Measurements from ENCODE around the gene CABYR. TPM values are rescaled to one million over a fixed set of nuclear protein-coding genes. Genes with fewer than 3 reads are reported as not detected.

The CABYR gene
- total RNA-seq, 4 donors from 2014 or later = 1.7 to 6.7 (median 3.3) TPM

DNA sequence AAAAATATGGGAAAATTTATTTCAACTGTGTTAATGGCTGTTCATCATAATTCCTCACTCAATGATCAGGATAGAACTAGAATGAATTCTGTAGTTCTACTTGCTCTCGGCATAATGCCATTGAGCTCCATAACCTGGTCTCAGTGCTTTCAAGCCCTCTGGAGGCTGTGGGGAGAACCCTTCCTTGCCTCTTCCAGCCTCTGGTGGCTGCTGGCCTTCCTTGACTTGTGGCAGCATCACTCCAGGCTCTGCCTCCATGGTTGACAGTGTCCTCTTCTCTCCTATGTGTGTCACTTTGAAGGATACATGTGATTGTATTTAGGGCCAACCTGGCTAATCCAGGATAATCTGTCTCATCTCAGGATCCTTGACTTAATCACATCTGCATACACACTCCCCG, 26.9 kb upstream of the CABYR start:
- no peaks in the 10 kb centered on the region for H3K27me3 ChIP-seq
- TF ChIP-seq EP300 (IDR thresholded peaks at IDR 0.05) = no peak
- TF ChIP-seq, protein P1, sequence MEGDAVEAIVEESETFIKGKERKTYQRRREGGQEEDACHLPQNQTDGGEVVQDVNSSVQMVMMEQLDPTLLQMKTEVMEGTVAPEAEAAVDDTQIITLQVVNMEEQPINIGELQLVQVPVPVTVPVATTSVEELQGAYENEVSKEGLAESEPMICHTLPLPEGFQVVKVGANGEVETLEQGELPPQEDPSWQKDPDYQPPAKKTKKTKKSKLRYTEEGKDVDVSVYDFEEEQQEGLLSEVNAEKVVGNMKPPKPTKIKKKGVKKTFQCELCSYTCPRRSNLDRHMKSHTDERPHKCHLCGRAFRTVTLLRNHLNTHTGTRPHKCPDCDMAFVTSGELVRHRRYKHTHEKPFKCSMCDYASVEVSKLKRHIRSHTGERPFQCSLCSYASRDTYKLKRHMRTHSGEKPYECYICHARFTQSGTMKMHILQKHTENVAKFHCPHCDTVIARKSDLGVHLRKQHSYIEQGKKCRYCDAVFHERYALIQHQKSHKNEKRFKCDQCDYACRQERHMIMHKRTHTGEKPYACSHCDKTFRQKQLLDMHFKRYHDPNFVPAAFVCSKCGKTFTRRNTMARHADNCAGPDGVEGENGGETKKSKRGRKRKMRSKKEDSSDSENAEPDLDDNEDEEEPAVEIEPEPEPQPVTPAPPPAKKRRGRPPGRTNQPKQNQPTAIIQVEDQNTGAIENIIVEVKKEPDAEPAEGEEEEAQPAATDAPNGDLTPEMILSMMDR (IDR thresholded peaks at IDR 0.05) = no peak
- no peak for TF ChIP-seq POLR2AphosphoS5 (IDR thresholded peaks at IDR 0.05)
- no peak for TF ChIP-seq POLR2A (IDR thresholded peaks at IDR 0.05)
- H3K27ac ChIP-seq = no peak overlapping the region
- peaks cover 0 to 32% of the 10 kb centered on the region in 2 donors for H3K36me3 ChIP-seq
- no peak for ATAC-seq
- no peaks in the 10 kb centered on the region for H3K4me1 ChIP-seq
- H3K9me3 ChIP-seq = no peaks in the 10 kb centered on the region
- H3K4me3 ChIP-seq = no peak overlapping the region
- WGBS, 2 donors (ENCODE audit: low coverage in 1 of 2) = 77 to 100% methylated on average over 2 of the region's 2 CpGs

DNA sequence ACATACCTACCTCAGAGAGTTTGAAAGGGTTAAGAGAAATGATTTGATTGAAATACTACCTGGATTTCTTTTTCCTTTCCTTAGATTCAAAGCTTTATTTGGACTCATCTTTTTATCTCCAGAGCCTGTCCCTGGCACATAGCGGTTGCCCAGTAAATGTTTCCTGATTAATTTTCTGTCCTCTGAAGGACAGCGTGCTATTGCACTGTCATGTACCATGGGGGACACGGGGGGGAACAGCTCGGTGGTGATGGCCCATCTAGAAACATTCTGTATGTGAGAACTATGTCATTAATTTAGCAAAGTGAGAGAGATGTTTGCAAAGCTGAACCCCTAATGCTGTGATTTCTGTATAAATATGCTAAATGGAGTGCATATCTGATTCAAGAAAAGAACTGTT, 26.4 kb upstream of the CABYR start:
- Histone ChIP-seq H3K27ac (no peak overlapping the region), H3K9me3 (no peaks in the 10 kb centered on the region), H3K27me3 (no peaks in the 10 kb centered on the region), H3K36me3 (peaks cover 0 to 36% of the 10 kb centered on the region in 2 donors), H3K4me3 (no peak overlapping the region), H3K4me1 (no peaks in the 10 kb centered on the region)
- no peak for ATAC-seq
- TF ChIP-seq POLR2A (IDR thresholded peaks at IDR 0.05) = no peak
- no peak for TF ChIP-seq EP300 (IDR thresholded peaks at IDR 0.05)
- TF ChIP-seq, protein P1 (IDR thresholded peaks at IDR 0.05) = no peak
- no peak for TF ChIP-seq POLR2AphosphoS5 (IDR thresholded peaks at IDR 0.05)
- WGBS, 2 donors (ENCODE audit: low coverage in 1 of 2) = 79 to 100% methylated on average over 2 to 4 of the region's 4 CpGs

DNA sequence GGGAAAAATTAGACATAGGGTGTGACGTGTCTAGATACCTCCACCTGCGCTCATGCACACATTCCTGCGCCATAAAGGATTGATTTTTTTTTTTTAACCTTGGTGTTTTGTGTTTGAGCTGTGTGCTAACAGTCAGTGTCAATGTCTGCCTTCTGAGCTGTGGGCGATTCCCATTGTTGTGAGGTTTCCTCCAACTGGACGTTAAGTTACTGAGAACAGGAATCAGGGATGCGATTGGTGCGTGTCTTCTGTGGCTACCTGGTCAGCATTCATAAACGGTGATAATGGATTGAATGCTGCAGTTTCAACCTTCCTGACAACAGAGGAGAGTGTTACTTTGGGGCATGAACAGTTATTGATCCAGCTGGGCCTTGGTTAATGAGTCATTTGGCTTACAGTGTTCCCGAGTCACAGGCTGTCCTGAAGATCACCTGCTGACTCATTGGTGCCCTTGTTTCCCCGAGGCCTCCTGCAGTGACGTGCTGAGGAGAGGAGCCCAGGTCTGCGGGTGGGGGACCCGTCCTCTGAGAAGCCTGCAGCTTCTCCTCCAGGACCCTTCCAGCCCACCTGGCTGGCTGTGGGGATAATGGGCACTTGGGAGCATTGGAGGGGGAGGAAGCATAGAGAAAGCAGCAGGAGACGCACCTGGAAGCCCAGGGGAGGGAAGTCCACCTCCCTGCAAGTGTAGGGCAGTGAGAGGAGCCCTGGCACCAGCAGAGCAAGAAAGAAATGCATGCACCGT, 25.8 kb upstream of the CABYR start:
- no peaks in the 10 kb centered on the region for H3K27me3 ChIP-seq
- ATAC-seq = no peak
- H3K4me1 ChIP-seq = no peaks in the 10 kb centered on the region
- peaks cover 0 to 38% of the 10 kb centered on the region in 2 donors for H3K36me3 ChIP-seq
- TF ChIP-seq POLR2AphosphoS5 (IDR thresholded peaks at IDR 0.05) (no peak), POLR2A (IDR thresholded peaks at IDR 0.05) (no peak)
- TF ChIP-seq, protein P1 (IDR thresholded peaks at IDR 0.05) = no peak
- H3K27ac ChIP-seq = no peak overlapping the region
- no peaks in the 10 kb centered on the region for H3K9me3 ChIP-seq
- H3K4me3 ChIP-seq = no peak overlapping the region
- 76 to 86% methylated on average over 5 to 6 of the region's 15 CpGs for WGBS, 2 donors (ENCODE audit: low coverage in 1 of 2)

DNA sequence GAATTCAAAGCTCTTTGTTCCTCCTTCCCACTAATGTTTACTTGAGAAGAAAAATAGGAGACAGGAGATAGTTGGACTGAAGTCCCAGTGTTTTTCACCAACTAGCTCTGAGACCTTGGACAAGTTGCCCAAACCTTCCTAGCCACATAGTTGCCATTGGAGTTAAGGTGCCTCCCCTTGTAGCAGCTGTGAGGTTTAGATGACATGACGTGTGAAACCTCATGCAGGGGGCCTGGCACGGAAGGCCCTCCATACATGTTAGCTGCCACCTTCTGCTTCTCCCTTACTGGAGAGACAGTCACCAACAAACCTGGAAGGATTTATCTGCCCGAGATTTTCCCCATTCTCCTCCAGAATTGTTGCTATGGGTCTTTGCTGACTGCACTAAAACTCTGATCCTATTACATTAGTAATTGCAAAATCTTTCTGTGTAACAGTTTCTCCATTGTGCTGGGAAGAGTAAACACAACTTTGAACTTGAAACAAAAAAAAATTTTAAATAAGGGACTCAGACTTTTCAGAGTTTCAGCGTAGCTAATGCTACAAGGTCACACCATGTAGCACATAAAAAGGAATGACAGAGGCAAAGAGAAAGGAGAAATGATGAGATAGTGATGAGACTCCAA, 23.8 kb upstream of the CABYR start:
- peaks cover 0 to 7% (median 0%) of the 10 kb centered on the region in 3 donors for H3K4me1 ChIP-seq
- no peak overlapping the region for H3K4me3 ChIP-seq
- WGBS, 2 donors (ENCODE audit: low coverage in 1 of 2) = 80 to 82% methylated on average over 1 to 3 of the region's 4 CpGs
- no peak overlapping the region for H3K27ac ChIP-seq
- TF ChIP-seq, protein P1 (IDR thresholded peaks at IDR 0.05) = no peak
- TF ChIP-seq POLR2AphosphoS5 (IDR thresholded peaks at IDR 0.05) (no peak), POLR2A (IDR thresholded peaks at IDR 0.05) (no peak)
- ATAC-seq = no peak
- H3K9me3 ChIP-seq = no peaks in the 10 kb centered on the region
- peaks cover 0 to 45% of the 10 kb centered on the region in 2 donors for H3K36me3 ChIP-seq
- no peaks in the 10 kb centered on the region for H3K27me3 ChIP-seq

DNA sequence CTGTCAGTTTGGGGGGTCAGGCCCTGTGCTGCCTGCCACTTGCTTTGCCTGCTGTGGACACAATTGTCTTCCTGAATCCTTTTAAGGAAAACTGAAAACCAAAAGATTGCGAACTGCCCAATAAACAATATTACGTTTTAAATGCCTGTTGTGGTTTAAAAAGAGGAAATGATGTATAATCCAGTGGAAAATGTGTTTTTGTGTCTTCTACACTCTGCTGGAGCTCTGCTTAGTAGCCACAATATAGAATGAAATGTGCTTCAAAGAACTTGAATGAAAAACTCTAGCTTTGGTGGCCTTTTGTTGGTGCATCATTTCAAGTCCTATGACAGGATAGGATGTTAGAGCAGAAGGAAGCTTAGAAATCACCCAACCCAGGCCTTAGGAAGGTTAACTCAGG, 23.2 kb upstream of the CABYR start:
- no peak for TF ChIP-seq POLR2A (IDR thresholded peaks at IDR 0.05)
- TF ChIP-seq POLR2AphosphoS5 (IDR thresholded peaks at IDR 0.05) = no peak
- no peak for TF ChIP-seq EP300 (IDR thresholded peaks at IDR 0.05)
- TF ChIP-seq, protein P1 (IDR thresholded peaks at IDR 0.05) = no peak
- Histone ChIP-seq H3K27ac (no peak overlapping the region), H3K4me3 (no peak overlapping the region), H3K4me1 (peaks cover 0 to 7% (median 0%) of the 10 kb centered on the region in 3 donors), H3K9me3 (no peaks in the 10 kb centered on the region), H3K36me3 (peaks cover 0 to 51% of the 10 kb centered on the region in 2 donors), H3K27me3 (no peaks in the 10 kb centered on the region)
- no peak for ATAC-seq
- 67 to 75% methylated on average over 2 of the region's 2 CpGs for WGBS, 2 donors (ENCODE audit: low coverage in 1 of 2)
